HCT116 (cell line): ENCODE data around the gene PZP. TPM values are rescaled to one million over a fixed set of nuclear protein-coding genes. Genes with fewer than 3 reads are reported as not detected.

Experiments
- ATAC-seq: fragments of 200-7000 bp; cut with Tn5 transposase; 2 replicates; pipeline ENCODE4 v1.9.1; 2020; ENCODE audit warnings: mild to moderate bottlenecking, moderate library complexity
- BruUV-seq: library from RNA; stranded (reverse); fragments of 400-500 nt; replicated peaks from 2 replicates; lab custom pipeline; 2021; lab: Mats Ljungman, UMichigan
- CTCF ChIA-PET: fragments of 300-600 bp; sonication (Branson Sonifier 250); formaldehyde crosslinking; loops from one replicate; lab custom pipeline; 2021; ENCODE audit warnings: antibody characterized with exemption; lab: Charles Lee
- POLR2A ChIA-PET: fragments of 300-600, 350-600 bp; sonication (Branson Sonifier 250); formaldehyde crosslinking; loops from one replicate; lab custom pipeline; 2021; ENCODE audit warnings: antibody characterized with exemption; lab: Charles Lee
- RAD21 ChIA-PET, 2 experiments: fragments of 300-600 bp; sonication (Branson Sonifier 250); formaldehyde crosslinking; loops; one replicate each; lab custom pipeline; 2023; ENCODE audit warnings: low total read pairs in 2 of 2; ENCODE audit not compliant: uncharacterized antibody in 2 of 2, unreplicated experiment in 2 of 2, low non-redundant PET in 1 of 2; lab: Charles Lee
- DNase-seq: peaks from one replicate; pipeline ENCODE4 v3.0.0-alpha.2; 2010; ENCODE audit warnings: low read depth, low spot score
- H2AFZ ChIP-seq: fragments of 200-600 bp; shearing (Covaris generic), sonication (generic); 2 replicates; pipeline ENCODE4 v1.6.1; 2017; ENCODE audit warnings: low read depth, mixed run types, mixed read lengths, antibody characterized with exemption, low read length; ENCODE audit not compliant: poor library complexity, severe bottlenecking
- H3K27ac ChIP-seq: 2 replicates; pipeline ENCODE4 v1.5.1; 2012; ENCODE audit warnings: low read depth, low read length
- H3K27me3 ChIP-seq: fragments of 200-600 bp; sonication (generic); 2 replicates; pipeline ENCODE4 v1.6.1; 2016; ENCODE audit warnings: mixed run types, low read length, mixed read lengths; ENCODE audit not compliant: insufficient read depth
- H3K36me3 ChIP-seq, 2 experiments: fragments of 200-500 bp in 1 of 2; fragments of 200-600 bp in 1 of 2; sonication (Bioruptor generic) in 1 of 2; sonication (generic) in 1 of 2; 2 replicates each; pipeline versions ENCODE4 v1.5.1 to v1.6.1; 2014 to 2016; ENCODE audit warnings: low read length in 2 of 2, inconsistent platforms in 1 of 2, mixed read lengths in 1 of 2, mixed run types in 1 of 2; ENCODE audit not compliant: insufficient read depth in 2 of 2, control insufficient read depth in 1 of 2
- H3K4me1 ChIP-seq, 2 experiments: fragments of 200-600 bp in 1 of 2; sonication (generic) in 1 of 2; 2 replicates each; pipeline versions ENCODE4 v1.5.1 to v1.6.1; 2012 to 2017; ENCODE audit warnings: low read length in 2 of 2, inconsistent platforms in 1 of 2, mild to moderate bottlenecking in 1 of 2, mixed read lengths in 1 of 2, mixed run types in 1 of 2, moderate library complexity in 1 of 2; ENCODE audit not compliant: insufficient read depth in 2 of 2, control insufficient read depth in 1 of 2
- H3K4me2 ChIP-seq: fragments of 200-600 bp; sonication (generic); 2 replicates; pipeline ENCODE4 v1.6.1; 2017; ENCODE audit warnings: mixed run types, low read length, mixed read lengths
- H3K4me3 ChIP-seq, 2 experiments: fragments of 200-600 bp in 1 of 2; sonication (generic) in 1 of 2; replicated peaks in 1 of 2; 2 replicates each; pipeline ENCODE4 v1.5.1; 2011 to 2016; ENCODE audit warnings: low read length in 2 of 2, control low read depth in 1 of 2, low read depth in 1 of 2, mild to moderate bottlenecking in 1 of 2, mixed read lengths in 1 of 2, mixed run types in 1 of 2
- H3K79me2 ChIP-seq: fragments of 200-600 bp; sonication (generic); 2 replicates; pipeline ENCODE4 v1.6.1; 2017; ENCODE audit warnings: mild to moderate bottlenecking, mixed run types, low read length, moderate library complexity, mixed read lengths; ENCODE audit not compliant: insufficient read depth
- H3K9ac ChIP-seq: fragments of 200-600 bp; sonication (generic); 2 replicates; pipeline ENCODE4 v1.6.1; 2016; ENCODE audit warnings: low read length, mixed read lengths
- H3K9me2 ChIP-seq: fragments of 200-600 bp; sonication (generic), shearing (Covaris generic); 2 replicates; pipeline ENCODE4 v1.6.1; 2017; ENCODE audit warnings: mixed run types, mild to moderate bottlenecking, moderate library complexity; ENCODE audit not compliant: insufficient read depth
- H3K9me3 ChIP-seq, 2 experiments: fragments of 200-500 bp in 1 of 2; fragments of 200-600 bp in 1 of 2; sonication (Bioruptor generic) in 1 of 2; sonication (generic) in 1 of 2; 2 replicates each; pipeline ENCODE4 v1.6.1; 2014 to 2017; ENCODE audit warnings: low read length in 2 of 2, mixed read lengths in 2 of 2, inconsistent platforms in 1 of 2, low read depth in 1 of 2, mild to moderate bottlenecking in 1 of 2, mixed run types in 1 of 2, moderate library complexity in 1 of 2; ENCODE audit not compliant: control insufficient read depth in 1 of 2, insufficient read depth in 1 of 2
- H4K20me1 ChIP-seq: fragments of 200-600 bp; sonication (generic), shearing (Covaris generic); 2 replicates; pipeline ENCODE4 v1.6.1; 2017; ENCODE audit warnings: mixed run types, mild to moderate bottlenecking, moderate library complexity; ENCODE audit not compliant: insufficient read depth
- ATF3 ChIP-seq: IDR thresholded peaks from 2 replicates; pipeline ENCODE4 v1.6.1; 2012
- CBX3 ChIP-seq: IDR thresholded peaks from 2 replicates; pipeline ENCODE4 v1.6.1; 2012; ENCODE audit warnings: low read depth
- EGR1 ChIP-seq: IDR thresholded peaks from 2 replicates; pipeline ENCODE4 v1.6.1; 2012; ENCODE audit warnings: low read depth
- EZH2 ChIP-seq: fragments of 200-600 bp; sonication (generic); IDR thresholded peaks from 2 replicates; pipeline ENCODE4 v1.6.1; 2017; ENCODE audit warnings: antibody characterized with exemption, mixed run types
- FOSL1 ChIP-seq: IDR thresholded peaks from 2 replicates; pipeline ENCODE4 v1.6.1; 2012; ENCODE audit warnings: low read depth
- POLR2A ChIP-seq: IDR thresholded peaks from 2 replicates; pipeline ENCODE4 v1.7.0; 2011; ENCODE audit warnings: borderline replicate concordance; ENCODE audit not compliant: insufficient read depth, insufficient read length; ENCODE audit errors: extremely low read depth
- SIN3A ChIP-seq: IDR thresholded peaks from 2 replicates; pipeline ENCODE4 v1.6.1; 2012; ENCODE audit warnings: low read depth
- SP1 ChIP-seq: IDR thresholded peaks from 2 replicates; pipeline ENCODE4 v1.6.1; 2012; ENCODE audit warnings: low read depth
- SRF ChIP-seq: IDR thresholded peaks from 2 replicates; pipeline ENCODE4 v1.6.1; 2012; ENCODE audit warnings: low read depth
- TCF7L2 ChIP-seq: IDR thresholded peaks from 2 replicates; pipeline ENCODE4 v1.7.0; 2011; ENCODE audit warnings: borderline replicate concordance, inconsistent platforms; ENCODE audit not compliant: insufficient read depth, insufficient read length; ENCODE audit errors: extremely low read depth
- YY1 ChIP-seq: IDR thresholded peaks from 2 replicates; pipeline ENCODE4 v1.6.1; 2011; ENCODE audit warnings: low read length, low read depth, moderate library complexity, mild to moderate bottlenecking; ENCODE audit not compliant: insufficient replicate concordance; ENCODE audit errors: extremely low read depth
- intact Hi-C: fragments of 100-400 bp; cut with micrococcal nuclease; formaldehyde crosslinking; loops from 2 replicates; pipeline ENCODE4 v1.10.0; 2022
- total RNA-seq: library from RNA; stranded (reverse); gene quantifications from one replicate; pipeline ENCODE4 v1.2.1, GENCODE V29; 2021; ENCODE audit not compliant: unreplicated experiment
- TF ChIP-seq, protein P1 (sequence below): IDR thresholded peaks from 2 replicates; pipeline ENCODE4 v1.6.1; 2012
- TF ChIP-seq, protein P2 (sequence below): IDR thresholded peaks from 2 replicates; pipeline ENCODE4 v1.6.1; 2011; ENCODE audit warnings: mild to moderate bottlenecking, low read length, moderate library complexity; ENCODE audit not compliant: insufficient replicate concordance; ENCODE audit errors: extremely low read depth

Gene PZP
- total RNA-seq, 1 experiment from 2014 or later, result not detected

DNA sequence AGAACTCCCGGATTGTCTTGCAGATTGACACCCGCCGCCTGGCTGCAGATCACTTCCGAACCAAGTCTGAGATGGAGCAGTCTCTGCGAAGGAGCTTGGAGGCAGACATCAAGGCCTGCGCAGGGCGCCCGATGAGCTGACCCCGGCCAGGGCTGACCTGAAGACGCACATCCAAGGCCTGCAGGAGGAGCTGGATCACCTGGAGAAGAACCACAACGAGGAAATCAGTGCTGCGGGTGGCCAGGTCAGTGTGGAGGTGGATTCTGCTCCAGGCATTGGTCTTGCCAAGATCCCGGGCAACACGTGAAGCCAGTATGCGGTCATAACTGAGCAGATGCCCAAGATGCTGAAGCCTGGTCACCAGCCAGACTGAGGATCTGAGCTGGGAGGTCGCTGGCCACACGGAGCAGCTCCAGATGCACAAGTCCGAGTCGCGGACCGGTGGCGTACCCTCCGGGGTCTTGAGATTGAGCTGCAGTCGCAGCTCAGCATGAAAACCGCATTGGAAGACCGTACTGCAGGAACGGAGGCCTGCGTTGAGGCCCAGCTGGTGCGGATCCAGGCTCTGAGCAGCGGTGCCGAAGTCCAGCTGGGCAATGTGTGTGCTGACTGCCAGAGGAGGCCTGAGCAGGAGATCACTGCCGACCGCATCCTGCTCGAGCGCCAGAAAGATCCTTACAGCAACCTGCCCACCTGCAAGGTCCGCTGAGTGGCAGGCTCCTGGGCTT is 80.1 kb downstream of the PZP start:
- ATAC-seq, result no peak
- Histone ChIP-seq H3K4me1 (no peaks in the 10 kb centered on the region), H3K4me3 (no peak overlapping the region), H3K27me3 (peaks cover 11% of the 10 kb centered on the region; the same call in 1 of the 2 replicates), H3K4me2 (no peak overlapping the region), H3K9ac (no peak overlapping the region), H3K9me2 (no peaks in the 10 kb centered on the region), H3K9me3 (no peaks in the 10 kb centered on the region), H3K79me2 (no peaks in the 10 kb centered on the region), H3K27ac (no peak overlapping the region), H2AFZ (no peak overlapping the region), H3K36me3 (no peaks in the 10 kb centered on the region), H4K20me1 (no peaks in the 10 kb centered on the region)
- intact Hi-C loops, result no loop called here
- no peak for DNase-seq
- CTCF ChIA-PET, result no interaction called here
- POLR2A ChIA-PET, result no interaction called here
- RAD21 ChIA-PET, result no interaction called here
- no peak for TF ChIP-seq EGR1
- TF ChIP-seq SIN3A, result no peak
- no peak for TF ChIP-seq FOSL1
- no peak for TF ChIP-seq YY1
- TF ChIP-seq, protein P1, sequence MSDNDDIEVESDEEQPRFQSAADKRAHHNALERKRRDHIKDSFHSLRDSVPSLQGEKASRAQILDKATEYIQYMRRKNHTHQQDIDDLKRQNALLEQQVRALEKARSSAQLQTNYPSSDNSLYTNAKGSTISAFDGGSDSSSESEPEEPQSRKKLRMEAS, result no peak
- no peak for TF ChIP-seq POLR2A
- no TSS peak for BruUV-seq

DNA sequence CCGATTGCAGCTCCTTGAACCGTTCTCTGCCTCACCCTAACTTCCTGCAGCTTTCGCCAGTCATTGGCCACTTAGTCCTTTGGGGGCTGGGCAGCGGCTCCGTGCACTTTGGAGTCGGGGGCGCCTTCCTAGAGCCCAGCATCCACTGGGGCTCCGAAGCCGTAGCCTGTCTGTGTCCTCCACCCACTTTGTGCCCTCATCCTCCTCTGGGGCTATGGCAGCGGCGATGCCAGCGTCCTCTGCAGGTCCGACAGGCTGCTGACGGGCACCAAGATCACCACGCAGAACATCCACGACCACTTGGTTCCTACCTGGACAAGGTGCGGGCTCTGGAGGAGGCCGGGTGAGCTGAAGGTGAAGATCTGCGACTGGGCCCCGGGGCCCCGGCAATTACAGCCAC is 80.7 kb downstream of the PZP start:
- BruUV-seq, result no TSS peak
- Histone ChIP-seq H4K20me1 (no peaks in the 10 kb centered on the region), H3K36me3 (no peaks in the 10 kb centered on the region), H3K27me3 (peaks cover 11% of the 10 kb centered on the region; the same call in 1 of the 2 replicates), H3K4me3 (no peak overlapping the region), H3K4me2 (no peak overlapping the region), H3K9me3 (no peaks in the 10 kb centered on the region), H2AFZ (no peak overlapping the region), H3K9ac (no peak overlapping the region), H3K79me2 (no peaks in the 10 kb centered on the region), H3K27ac (no peak overlapping the region), H3K4me1 (no peaks in the 10 kb centered on the region), H3K9me2 (no peaks in the 10 kb centered on the region)
- ATAC-seq, result no peak
- no peak for DNase-seq
- ChIA-PET CTCF (no interaction called here), POLR2A (no interaction called here), RAD21 (no interaction called here)
- no peak for TF ChIP-seq ATF3
- no peak for TF ChIP-seq SIN3A
- TF ChIP-seq, protein P2, sequence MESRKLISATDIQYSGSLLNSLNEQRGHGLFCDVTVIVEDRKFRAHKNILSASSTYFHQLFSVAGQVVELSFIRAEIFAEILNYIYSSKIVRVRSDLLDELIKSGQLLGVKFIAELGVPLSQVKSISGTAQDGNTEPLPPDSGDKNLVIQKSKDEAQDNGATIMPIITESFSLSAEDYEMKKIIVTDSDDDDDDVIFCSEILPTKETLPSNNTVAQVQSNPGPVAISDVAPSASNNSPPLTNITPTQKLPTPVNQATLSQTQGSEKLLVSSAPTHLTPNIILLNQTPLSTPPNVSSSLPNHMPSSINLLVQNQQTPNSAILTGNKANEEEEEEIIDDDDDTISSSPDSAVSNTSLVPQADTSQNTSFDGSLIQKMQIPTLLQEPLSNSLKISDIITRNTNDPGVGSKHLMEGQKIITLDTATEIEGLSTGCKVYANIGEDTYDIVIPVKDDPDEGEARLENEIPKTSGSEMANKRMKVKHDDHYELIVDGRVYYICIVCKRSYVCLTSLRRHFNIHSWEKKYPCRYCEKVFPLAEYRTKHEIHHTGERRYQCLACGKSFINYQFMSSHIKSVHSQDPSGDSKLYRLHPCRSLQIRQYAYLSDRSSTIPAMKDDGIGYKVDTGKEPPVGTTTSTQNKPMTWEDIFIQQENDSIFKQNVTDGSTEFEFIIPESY, result no peak
- TF ChIP-seq CBX3, result no peak
- TF ChIP-seq SRF, result no peak
- no peak for TF ChIP-seq EZH2
- TF ChIP-seq SP1, result no peak
- TF ChIP-seq FOSL1, result no peak
- TF ChIP-seq TCF7L2, result no peak
- no peak for TF ChIP-seq YY1
- intact Hi-C loops, result no loop called here
